ENCODE results near the gene ZNF503.

Gene ZNF503

DNA sequence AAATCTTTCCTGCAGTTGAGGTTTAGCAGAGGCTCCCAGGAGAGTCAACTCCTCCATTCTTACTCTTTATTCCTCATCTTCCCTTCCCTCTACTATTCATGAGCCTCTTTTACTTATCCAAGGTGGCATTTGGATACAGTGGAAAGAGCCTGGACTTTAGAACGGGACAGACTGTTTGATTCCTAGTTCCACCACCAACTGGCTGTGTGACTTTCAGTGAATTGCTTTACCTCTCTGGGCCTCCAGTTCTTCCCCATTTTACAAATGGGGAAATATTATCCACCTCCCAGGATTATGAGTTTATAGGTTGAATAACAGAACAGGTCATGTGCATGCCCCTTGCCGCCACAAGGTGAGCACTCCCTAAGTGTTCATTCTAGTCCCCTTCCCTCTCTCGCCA lies 49.9 kb downstream of the ZNF503 start:
- no peak for TF ChIP-seq ZFX (IDR thresholded peaks at IDR 0.05)
- TF ChIP-seq, protein P1, sequence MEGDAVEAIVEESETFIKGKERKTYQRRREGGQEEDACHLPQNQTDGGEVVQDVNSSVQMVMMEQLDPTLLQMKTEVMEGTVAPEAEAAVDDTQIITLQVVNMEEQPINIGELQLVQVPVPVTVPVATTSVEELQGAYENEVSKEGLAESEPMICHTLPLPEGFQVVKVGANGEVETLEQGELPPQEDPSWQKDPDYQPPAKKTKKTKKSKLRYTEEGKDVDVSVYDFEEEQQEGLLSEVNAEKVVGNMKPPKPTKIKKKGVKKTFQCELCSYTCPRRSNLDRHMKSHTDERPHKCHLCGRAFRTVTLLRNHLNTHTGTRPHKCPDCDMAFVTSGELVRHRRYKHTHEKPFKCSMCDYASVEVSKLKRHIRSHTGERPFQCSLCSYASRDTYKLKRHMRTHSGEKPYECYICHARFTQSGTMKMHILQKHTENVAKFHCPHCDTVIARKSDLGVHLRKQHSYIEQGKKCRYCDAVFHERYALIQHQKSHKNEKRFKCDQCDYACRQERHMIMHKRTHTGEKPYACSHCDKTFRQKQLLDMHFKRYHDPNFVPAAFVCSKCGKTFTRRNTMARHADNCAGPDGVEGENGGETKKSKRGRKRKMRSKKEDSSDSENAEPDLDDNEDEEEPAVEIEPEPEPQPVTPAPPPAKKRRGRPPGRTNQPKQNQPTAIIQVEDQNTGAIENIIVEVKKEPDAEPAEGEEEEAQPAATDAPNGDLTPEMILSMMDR (conservative IDR thresholded peaks at IDR 0.05), result no peak
- no peak overlapping the region for H3K27ac ChIP-seq

DNA sequence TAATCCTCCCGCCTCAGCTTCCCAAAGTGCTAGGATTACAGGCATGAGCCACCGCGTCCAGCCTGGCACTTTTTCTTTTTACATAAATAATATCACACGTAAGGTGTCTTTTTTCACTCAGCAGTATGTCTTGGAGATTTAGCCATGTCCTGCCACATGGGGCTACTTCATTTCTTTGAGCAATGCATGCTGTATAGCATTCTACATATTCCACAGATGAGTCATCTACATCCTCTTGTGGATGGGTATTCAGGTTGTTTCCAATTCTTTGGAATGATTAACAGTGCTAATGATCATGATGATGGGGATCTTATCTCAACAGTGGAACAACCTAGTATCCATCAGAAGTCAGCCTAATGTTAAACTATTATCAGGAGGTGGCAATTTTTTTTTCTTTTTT lies 50.8 kb downstream of the ZNF503 start:
- no peak overlapping the region for H3K27ac ChIP-seq
- TF ChIP-seq ZFX (IDR thresholded peaks at IDR 0.05), result no peak
- TF ChIP-seq, protein P1 (conservative IDR thresholded peaks at IDR 0.05), result no peak

Measured in C4-2B (cell line).